ENCODE data around the gene PEX5L. TPM values are rescaled to one million over a fixed set of nuclear protein-coding genes. Genes with fewer than 3 reads are reported as not detected.
"Not testable (repeated sequence)": the region's sequence is repeated elsewhere in the genome, so short reads cannot be mapped to it uniquely, and the experiment has no call there.

The PEX5L gene
- total RNA-seq, 1 donor from 2014 or later: 0.16 TPM

DNA sequence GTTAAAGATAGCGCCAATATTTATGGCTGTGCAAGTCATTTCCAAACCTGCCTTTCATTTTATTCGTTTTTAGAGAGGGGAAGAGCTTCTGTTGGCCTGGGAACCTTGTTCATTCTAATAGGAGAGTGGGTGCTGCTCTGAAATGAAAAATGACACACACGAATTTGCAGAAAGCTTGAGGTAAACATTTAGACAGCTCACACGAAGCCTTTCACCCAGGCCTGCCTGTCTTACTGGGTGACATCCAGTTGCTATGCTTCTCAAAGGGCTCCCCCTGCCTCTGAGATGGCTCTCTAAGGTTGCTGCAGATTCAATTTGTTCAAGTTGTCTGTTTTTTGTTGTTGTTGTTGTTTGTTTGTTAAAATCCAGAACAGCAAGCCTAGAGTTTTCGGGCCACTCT is 18.2 kb downstream of the PEX5L start:
- no peak for ATAC-seq
- intact Hi-C loops (cut with DNase I): no loop called here
- DNase-seq (ENCODE audit: missing footprints): no peak

DNA sequence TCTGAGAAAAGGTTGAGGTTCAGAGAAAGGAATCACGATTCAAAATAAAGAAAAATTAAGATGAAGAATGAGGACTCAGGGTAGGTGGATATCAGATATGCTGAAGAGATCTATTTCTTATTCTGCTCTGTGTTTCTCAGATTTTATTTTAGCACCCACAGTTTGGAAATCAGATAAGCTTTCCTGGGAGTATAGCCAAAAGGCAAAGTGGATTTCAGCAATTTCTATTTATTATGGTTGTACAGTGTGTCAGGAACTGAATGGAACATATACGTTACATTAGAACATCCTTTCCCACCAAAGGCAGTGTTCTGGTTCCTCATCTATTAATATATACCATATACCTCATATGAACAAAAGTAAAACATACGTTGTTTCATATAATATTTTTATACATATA is 18.9 kb downstream of the PEX5L start:
- intact Hi-C loops (cut with DNase I): no loop called here
- ATAC-seq: no peak
- DNase-seq (ENCODE audit: missing footprints): no peak

DNA sequence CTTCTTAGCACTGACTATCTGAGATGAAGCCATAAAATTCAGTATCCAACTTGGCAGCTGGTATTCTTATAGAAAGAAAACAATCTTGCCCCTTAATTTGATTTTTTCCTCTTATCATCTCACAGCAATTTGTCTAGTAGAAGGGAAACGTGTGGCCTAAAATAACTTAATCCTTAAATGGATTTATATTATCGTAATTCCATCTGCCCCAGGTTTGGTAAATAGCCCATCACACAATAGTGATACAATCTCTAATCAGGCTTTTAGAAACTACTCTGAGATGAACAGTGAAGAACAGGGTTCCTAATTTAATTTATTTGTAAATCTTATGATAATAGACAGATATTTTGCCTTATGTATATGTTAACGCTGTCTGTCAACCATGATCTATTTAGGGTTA is 24.8 kb downstream of the PEX5L start:
- ATAC-seq: no peak
- intact Hi-C loops (cut with DNase I): no loop called here
- no peak for DNase-seq (ENCODE audit: missing footprints)

DNA sequence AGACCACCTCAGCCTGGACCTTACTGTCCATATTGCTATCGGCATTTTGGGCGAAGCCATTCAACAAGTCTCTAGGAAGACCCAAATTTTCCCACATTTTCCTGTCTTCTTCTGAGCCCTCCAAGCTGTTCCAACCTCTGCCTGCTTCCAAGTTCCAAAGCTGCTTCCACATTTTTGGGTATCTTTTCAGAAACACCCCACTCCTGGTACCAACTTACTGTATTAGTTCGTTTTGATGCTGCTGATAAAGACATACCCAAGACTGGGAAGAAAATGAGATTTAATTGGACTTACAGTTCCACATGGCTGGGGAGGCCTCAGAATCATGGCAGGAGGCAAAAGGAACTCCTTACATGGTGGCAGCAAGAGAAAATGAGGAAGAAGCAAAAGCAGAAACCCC is 28.4 kb downstream of the PEX5L start:
- intact Hi-C loops (cut with DNase I); DNase-seq (ENCODE audit: missing footprints); ATAC-seq: not testable (repeated sequence)

GRCh38 chr3:180004542-180004941 is 32.2 kb downstream of the PEX5L start:
- intact Hi-C loops (cut with DNase I): no loop called here
- DNase-seq (ENCODE audit: missing footprints) (no peak), ATAC-seq (no peak)

- DNase-seq (ENCODE audit: missing footprints): no peak
- intact Hi-C loops (cut with DNase I): no loop called here
- ATAC-seq: no peak
Measured at GRCh38 chr3:180002006-180002405, 34.7 kb downstream of the PEX5L start.

GRCh38 chr3:180000500-180000899 is 36.2 kb downstream of the PEX5L start:
- intact Hi-C loops (cut with DNase I): no loop called here
- DNase-seq (ENCODE audit: missing footprints): no peak
- no peak for ATAC-seq

- DNase-seq (ENCODE audit: missing footprints): no peak
- ATAC-seq: no peak
- intact Hi-C loops (cut with DNase I): no loop called here
Measured at GRCh38 chr3:179995406-179995805, 41.3 kb downstream of the PEX5L start.

DNA sequence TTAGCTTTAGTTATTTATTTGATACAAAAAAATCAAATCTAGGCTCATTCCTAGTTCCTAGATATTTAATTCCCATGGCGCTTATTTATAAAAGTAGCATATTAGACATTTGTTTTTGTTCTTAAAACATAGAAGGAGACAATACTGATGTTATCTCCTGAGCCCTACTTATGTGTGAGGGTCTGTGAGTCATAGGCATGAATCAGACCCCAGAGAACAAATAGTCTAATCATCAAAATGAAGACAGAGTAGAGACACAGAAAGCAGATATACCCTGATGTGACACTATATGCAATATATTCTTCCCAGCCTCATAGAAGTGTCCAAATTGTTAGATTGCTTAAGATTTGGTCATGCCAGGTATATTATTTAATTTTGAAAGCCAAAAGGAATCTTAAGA is 44.9 kb downstream of the PEX5L start:
- intact Hi-C loops (cut with DNase I): no loop called here
- ATAC-seq: no peak
- DNase-seq (ENCODE audit: missing footprints): no peak

DNA sequence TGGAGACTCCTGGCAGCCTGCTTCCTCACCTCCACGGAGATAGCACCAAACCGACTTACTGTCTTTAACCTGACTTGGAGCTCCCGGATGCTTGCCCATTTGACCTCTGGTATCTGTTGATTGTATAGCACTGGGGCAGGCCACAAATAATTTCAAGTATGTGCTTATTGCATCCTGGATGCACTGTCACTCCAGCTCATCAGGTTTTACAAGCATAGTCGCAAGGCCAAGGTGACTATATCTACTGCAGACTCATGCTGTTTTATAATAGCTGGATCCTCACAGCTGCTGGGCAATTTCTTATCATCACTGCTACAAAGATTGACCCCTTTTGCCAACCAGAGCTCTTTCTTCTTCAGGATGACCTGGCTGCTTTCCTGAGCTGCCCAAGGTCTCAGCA is 45.6 kb downstream of the PEX5L start:
- intact Hi-C loops (cut with DNase I): no loop called here
- DNase-seq (ENCODE audit: missing footprints) (no peak), ATAC-seq (no peak)

- DNase-seq (ENCODE audit: missing footprints): no peak
- intact Hi-C loops (cut with DNase I): no loop called here
- no peak for ATAC-seq
Measured at GRCh38 chr3:179981646-179982045, 55.1 kb downstream of the PEX5L start.

DNA sequence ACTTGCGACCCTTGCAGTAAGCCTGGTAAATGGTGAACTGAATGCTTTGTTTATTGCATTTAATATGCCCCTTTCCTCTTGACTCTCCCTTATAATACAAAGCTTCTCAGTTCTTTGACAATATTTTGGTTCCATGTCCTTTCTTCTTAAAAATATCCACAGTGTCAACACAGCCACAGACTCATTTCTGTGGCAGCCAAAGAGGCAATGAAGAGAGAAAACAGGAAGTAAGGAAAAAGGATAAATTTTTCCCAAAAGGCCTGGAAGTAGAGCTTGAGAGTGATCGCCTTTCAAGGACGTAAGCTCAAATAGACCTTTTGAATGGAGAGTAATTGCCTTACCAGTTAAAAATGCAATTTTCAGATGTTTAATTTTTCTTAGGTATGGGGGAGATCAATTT is 59.4 kb downstream of the PEX5L start:
- intact Hi-C loops (cut with DNase I): no loop called here
- no peak for DNase-seq (ENCODE audit: missing footprints)
- ATAC-seq: no peak

DNA sequence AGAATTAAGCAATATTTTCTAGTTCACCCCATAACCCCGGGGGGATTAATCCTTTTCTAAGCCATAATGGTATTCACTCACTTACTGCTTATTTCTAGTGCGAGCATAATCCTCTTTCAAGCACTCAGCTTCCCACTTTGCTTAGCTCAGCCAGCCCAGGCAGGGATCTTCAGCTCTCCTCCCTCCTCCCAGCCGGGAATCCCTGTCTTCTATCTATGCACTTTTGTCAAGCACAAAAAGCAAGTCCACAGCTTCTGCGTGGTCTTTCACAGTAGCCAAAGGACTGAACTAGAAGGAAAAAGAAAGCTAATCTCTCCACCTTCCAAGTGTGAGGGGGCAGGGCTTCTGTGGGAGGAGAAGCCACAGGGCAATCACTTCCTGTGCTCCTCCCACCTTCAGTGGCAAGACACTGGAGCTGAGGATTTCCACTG is 62.8 kb downstream of the PEX5L start:
- no peak for ATAC-seq
- intact Hi-C loops (cut with DNase I): no loop called here
- DNase-seq (ENCODE audit: missing footprints): no peak

GRCh38 chr3:179972881-179973423 is 63.8 kb downstream of the PEX5L start:
- ATAC-seq (no peak), DNase-seq (ENCODE audit: missing footprints) (no peak)
- intact Hi-C loops (cut with DNase I): no loop called here

- intact Hi-C loops (cut with DNase I): no loop called here
- no peak for ATAC-seq
- DNase-seq (ENCODE audit: missing footprints): no peak
Measured at GRCh38 chr3:179971280-179971679, 65.5 kb downstream of the PEX5L start.

DNA sequence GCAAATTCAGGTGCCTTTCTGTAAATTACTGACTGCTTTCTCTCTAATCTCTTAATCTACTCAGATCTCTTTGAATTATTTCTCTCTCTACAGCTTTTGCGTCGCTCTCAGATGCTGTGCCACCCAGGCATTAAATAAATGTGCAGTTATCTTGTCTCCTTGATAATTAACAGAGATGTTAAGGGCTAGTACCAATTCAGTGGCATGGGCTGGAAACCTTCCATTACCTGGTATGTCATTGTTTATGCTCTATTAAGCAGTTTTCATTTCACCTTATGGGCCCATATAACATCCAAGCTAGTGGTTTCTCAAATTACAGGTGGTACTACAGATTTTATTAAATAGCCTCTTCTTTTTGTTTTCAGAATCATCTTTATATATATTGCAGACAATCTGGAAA is 66.0 kb downstream of the PEX5L start:
- ATAC-seq (no peak), DNase-seq (ENCODE audit: missing footprints) (no peak)
- intact Hi-C loops (cut with DNase I): no loop called here

DNA sequence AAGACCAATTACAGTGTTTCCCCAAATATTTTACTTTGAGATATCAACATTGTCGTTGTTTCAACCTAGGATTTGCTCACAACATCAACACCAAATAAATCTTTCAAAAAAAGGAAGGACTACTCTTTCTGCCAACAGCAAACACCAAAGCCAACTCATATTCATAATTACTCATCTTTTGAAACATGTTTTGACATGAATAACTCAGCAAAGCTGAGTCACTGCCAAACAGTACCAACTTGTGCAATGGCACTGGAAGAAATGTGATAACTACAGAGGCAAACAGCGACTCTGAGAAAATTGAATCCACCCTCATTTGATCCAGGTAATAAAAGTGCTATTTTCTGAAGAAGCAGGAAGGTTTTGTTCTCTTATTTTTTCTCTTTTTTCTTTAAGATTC is 67.2 kb downstream of the PEX5L start:
- DNase-seq (ENCODE audit: missing footprints) (no peak), ATAC-seq (no peak)
- intact Hi-C loops (cut with DNase I): no loop called here

- no peak for DNase-seq (ENCODE audit: missing footprints)
- ATAC-seq: no peak
- intact Hi-C loops (cut with DNase I): no loop called here
Measured at GRCh38 chr3:179967622-179968021, 69.1 kb downstream of the PEX5L start.

- intact Hi-C loops (cut with DNase I): no loop called here
- DNase-seq (ENCODE audit: missing footprints): no peak
Measured at GRCh38 chr3:179964890-179965289, 71.8 kb downstream of the PEX5L start.

GRCh38 chr3:179962629-179963387 is 73.9 kb downstream of the PEX5L start:
- no peak for DNase-seq (ENCODE audit: missing footprints)
- ATAC-seq: no peak

More at GRCh38 chr3:179964890-179965289, 71.8 kb downstream of the PEX5L start:
- ATAC-seq: no peak

DNA sequence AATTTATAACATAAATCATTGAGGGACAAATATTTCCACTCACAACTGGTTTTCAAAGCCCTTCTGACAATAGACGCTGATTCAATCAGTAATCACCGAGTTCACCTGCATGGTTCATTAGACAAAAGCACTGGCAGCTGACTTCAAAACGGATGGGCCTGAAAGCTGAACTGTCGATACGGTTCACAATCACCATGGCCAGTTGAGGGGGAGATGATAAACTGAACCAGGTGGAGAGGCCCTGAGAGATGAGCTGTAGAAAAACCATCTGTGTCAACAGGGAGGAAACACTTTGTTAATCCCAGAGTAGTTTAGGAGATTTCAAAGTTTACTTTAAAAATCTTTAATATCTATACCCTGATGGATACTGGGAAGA is 75.0 kb downstream of the PEX5L start:
- intact Hi-C loops (cut with DNase I): no loop called here
- DNase-seq (ENCODE audit: missing footprints): no peak

More at GRCh38 chr3:179962629-179963387, 73.9 kb downstream of the PEX5L start:
- intact Hi-C loops (cut with DNase I): no loop called here

More for the DNA sequence above, 75.0 kb downstream of the PEX5L start:
- no peak for ATAC-seq
